Measurements from ENCODE around the gene IMPDH2.
A peak's percentile ranks its signal among the peaks of the same experiment; 100 is the strongest.
"Not testable (repeated sequence)": the region's sequence is repeated elsewhere in the genome, so short reads cannot be mapped to it uniquely, and the experiment has no call there.

Gene IMPDH2

DNA sequence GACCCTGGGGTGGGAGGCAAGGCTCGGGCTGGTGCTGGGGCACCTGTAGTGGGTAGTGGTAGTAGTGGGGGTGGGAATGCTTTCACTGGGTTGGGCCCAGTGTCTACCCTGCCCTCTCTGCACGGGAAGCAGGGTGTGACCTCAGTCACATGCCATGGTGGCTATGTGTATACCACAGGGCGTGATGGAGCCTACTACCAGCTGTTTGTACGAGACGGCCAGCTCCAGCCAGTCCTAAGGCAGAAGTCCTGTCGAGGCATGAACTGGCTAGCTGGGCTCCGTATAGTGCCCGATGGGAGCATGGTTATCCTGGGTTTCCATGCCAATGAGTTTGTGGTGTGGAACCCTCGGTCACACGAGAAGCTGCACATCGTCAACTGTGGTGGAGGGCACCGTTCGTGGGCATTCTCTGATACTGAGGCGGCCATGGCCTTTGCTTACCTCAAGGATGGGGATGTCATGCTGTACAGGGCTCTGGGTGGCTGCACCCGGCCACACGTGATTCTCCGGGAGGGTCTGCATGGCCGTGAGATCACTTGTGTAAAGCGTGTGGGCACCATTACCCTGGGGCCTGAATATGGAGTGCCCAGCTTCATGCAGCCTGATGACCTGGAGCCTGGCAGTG, 16.0 kb downstream of the IMPDH2 start:
- H3K4me3 ChIP-seq (ENCODE audit: low read depth, low read length), result no peak overlapping the region
- TF ChIP-seq, protein P1, sequence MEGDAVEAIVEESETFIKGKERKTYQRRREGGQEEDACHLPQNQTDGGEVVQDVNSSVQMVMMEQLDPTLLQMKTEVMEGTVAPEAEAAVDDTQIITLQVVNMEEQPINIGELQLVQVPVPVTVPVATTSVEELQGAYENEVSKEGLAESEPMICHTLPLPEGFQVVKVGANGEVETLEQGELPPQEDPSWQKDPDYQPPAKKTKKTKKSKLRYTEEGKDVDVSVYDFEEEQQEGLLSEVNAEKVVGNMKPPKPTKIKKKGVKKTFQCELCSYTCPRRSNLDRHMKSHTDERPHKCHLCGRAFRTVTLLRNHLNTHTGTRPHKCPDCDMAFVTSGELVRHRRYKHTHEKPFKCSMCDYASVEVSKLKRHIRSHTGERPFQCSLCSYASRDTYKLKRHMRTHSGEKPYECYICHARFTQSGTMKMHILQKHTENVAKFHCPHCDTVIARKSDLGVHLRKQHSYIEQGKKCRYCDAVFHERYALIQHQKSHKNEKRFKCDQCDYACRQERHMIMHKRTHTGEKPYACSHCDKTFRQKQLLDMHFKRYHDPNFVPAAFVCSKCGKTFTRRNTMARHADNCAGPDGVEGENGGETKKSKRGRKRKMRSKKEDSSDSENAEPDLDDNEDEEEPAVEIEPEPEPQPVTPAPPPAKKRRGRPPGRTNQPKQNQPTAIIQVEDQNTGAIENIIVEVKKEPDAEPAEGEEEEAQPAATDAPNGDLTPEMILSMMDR (conservative IDR thresholded peaks at IDR 0.05; ENCODE audit: low read depth, low read length), result no peak
- DNase-seq (ENCODE audit: low read depth), result no peak

- DNase-seq (ENCODE audit: low read depth), result no peak
- no peak overlapping the region for H3K4me3 ChIP-seq (ENCODE audit: low read depth, low read length)
- TF ChIP-seq, protein P1 (conservative IDR thresholded peaks at IDR 0.05; ENCODE audit: low read depth, low read length), result no peak
Measured at GRCh38 chr3:49012441-49013017, 16.7 kb downstream of the IMPDH2 start.

DNA sequence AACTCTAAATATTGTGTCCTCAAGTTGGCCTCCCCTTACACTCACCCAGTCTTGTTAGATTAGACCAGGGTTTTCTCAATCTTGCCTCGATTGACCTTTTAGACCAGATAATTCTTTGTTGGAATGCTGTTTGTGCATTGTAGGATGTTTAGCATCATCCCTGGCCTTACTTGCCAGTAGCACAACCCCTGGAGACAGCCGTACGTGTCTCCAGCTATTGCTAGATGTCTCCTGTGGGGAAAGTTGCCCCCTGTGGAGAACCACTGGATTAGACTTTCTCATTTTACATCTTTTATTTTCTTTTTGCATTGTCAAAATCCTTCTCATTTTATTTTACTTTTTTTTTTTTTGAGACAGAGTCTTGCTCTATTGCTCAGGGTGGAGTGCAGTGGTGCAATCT, 19.8 kb downstream of the IMPDH2 start:
- peak; percentile 94 for DNase-seq (ENCODE audit: low read depth)
- TF ChIP-seq, protein P1 (conservative IDR thresholded peaks at IDR 0.05; ENCODE audit: low read depth, low read length), result peak; percentile 14
- no peak overlapping the region for H3K4me3 ChIP-seq (ENCODE audit: low read depth, low read length)

- H3K4me3 ChIP-seq (ENCODE audit: low read depth, low read length), result peak overlapping the region; percentile 90
- DNase-seq (ENCODE audit: low read depth), result not testable (repeated sequence)
Measured at GRCh38 chr3:49008627-49009026, 20.6 kb downstream of the IMPDH2 start.

DNA sequence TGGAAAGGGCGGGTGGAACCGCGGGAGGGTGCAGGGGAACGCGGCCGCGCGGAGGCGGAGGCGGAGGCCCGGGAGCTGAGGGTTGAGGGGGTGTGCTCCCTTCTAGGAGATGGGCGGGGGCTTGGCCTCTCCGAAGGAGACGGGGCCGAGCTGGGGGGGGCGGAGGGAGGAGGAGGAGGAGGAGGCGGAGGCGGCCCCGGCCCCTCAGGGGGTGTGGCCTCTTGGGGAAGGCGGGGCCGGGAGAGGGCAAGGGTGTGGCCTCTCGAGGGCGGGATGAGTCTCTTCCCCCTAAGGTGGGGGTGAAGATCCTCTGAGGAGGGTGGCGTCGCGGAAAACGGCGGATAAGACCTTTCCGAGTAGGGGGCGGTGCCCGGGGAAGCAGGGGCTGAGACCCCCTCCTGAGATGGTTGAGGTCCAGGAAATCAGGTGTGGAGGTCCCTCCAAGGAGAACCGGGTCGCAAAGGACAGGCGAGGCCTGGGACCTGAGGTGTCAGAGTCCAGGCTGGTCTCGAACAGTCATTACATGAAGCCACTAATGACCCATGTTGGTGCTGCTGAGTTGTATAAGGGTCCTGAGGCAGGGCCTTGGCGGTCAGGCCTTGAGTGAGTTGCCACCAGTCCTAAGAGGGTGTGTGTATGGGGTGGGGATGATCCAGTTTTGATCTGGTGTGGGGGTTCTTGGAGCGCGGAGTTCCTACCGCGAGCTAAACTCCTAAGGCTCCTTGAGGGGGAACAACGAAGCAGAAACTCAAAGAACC, 21.2 kb downstream of the IMPDH2 start:
- TF ChIP-seq, protein P1 (conservative IDR thresholded peaks at IDR 0.05; ENCODE audit: low read depth, low read length), result no peak
- DNase-seq (ENCODE audit: low read depth), result peak; percentile 90

GRCh38 chr3:49007068-49007770, 22.0 kb downstream of the IMPDH2 start, which contains the start of gene WDR6:
TSS of gene WDR6 (plus strand) at chr3:49007391. CDS start at chr3:49007432, 41 bp downstream.
- peak; percentile 99 for DNase-seq (ENCODE audit: low read depth)
- TF ChIP-seq, protein P1 (conservative IDR thresholded peaks at IDR 0.05; ENCODE audit: low read depth, low read length), result peak; percentile 52
- peak within 1 kb of the TSS; percentile 90 for H3K4me3 ChIP-seq (ENCODE audit: low read depth, low read length)

More for the DNA sequence above, 21.2 kb downstream of the IMPDH2 start:
- peak overlapping the region; percentile 90 for H3K4me3 ChIP-seq (ENCODE audit: low read depth, low read length)

All from choroid plexus epithelial cell (primary cell).